NCI-H2107 (cell line): ENCODE results near the gene HNRNPH2.

ENCODE experiments used
- DNase-seq: peaks from one replicate; lab custom pipeline; 2025; lab: John Stamatoyannopoulos, UW

Gene HNRNPH2

GRCh38 chrX:101395789-101396188 lies 12.2 kb upstream of the HNRNPH2 start:
- DNase-seq: no peak

DNA sequence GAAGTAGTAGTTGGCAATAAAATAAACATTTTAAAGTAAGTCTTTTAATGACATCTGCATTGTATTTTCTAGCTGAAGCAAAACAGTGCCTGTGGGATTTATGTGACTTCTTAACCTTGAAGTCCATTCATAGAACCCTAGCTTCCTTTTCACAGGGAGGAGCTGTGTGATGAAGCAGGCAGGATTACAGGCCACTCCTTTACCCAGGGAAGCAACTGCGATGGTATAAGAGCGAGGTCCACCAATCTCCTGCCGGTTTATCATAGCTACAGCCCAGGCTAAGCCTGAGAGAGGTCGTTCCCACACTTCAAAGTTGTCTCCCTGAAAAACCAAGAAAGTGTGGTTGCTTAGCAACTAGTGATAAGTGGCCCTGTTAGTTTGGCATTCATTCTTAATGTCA lies 10.2 kb upstream of the HNRNPH2 start:
- DNase-seq: no peak

- DNase-seq: no peak
These were observed 9.3 kb upstream of the HNRNPH2 start for GRCh38 chrX:101398694-101399093.

DNA sequence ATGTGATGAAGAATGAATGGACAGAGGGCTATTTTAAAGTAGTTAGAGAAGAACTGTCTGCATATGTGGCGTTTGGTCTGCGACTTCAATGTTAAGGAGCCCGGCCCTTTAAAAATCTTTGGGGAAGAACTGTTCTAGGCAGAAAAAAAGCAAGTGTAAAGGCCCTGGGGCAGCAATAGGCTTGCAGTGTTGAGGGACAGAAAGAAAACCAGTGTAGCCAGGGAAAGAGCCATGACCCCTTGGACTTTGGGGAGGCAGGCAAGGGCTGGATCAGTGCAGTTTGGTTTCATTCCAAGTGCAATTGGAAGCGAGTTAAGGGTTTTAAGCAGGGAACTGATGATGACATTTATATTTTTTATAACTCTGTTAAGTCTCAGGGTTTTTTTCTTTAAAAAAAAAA lies 8.2 kb upstream of the HNRNPH2 start:
- no peak for DNase-seq

DNA sequence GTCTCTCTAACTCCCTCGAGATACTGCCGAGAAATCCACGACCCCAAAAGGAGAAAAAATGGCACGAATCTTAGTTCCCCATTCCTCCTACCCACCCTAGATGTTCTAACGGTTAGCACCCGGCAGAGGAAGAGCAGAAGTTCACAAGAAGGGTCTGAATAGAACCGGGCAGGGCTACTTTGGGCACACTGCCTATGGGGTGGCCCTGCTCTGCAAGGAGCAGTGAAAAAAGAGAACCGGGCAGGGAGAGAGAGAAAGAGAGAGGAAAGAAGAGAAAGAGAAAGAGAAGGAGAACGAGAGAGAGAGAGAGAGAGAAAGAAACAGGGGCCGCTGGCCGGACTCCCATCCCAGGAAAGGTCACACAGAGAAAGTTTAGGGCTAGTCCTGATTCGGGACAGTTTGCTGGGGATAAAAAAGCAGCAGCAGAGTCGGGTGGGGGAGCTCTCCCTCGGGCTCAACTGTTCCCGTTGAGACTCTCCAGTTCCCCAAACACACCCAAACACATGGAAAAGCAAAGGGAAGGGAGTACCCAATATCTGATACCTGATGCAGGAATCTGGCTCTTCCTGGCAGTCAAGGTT lies 765 bp upstream of the HNRNPH2 start:
- no peak for DNase-seq

DNA sequence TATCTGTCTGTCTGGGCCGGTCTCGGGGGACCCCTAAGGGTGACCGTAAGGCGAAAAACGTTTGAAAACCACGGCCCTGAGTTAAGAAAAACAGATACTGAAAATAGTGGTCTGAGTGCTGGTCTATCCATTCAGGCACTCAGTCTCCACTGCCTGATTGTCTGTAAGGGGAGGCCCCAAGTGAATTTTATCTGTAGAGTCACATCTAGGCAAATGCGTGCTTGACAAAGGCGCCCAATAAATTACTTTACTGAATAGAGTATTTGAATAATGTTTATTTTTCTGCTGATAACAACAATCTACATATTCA lies 465 bp downstream of the HNRNPH2 start:
- DNase-seq: no peak

DNA sequence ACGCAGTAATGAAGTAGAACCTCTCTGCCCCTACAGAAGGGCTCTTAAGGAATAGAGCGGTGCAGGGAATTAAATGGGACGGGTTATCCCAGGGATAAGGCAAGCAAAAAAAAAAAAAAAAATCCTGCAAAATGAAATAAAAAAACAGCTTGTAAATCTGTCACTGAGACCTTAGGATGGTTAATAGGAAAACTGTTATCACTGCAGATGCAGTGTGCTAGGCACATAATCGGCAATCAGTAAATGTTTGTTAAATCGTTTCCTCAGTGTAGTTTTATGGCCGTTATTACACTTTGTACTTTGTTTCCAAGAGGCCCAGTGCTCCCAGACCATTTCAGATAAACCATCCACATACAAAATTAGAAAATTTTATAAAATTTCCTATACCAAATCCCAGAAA lies 1.0 kb downstream of the HNRNPH2 start:
- DNase-seq: no peak

DNA sequence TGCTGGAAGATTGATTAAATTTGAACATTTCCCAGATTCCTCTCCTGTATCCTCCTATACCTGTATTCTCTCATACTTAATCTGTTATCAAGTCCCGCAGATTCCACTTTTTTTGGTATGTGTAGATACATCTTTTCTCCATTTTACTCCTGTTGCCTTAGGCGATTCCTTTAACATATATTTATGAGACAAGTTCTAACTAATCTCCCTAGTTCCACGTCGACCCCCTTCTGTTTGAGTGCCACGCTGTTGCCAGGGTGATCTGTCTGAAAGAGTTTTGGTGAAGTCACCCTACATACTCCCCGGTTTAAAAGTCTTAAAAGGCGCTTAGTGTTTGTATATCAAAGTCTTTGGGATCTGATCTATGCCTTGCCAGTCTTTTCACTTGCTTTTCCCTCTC lies 2.4 kb downstream of the HNRNPH2 start:
- DNase-seq: no peak

- DNase-seq: no peak
These were observed 4.0 kb downstream of the HNRNPH2 start for GRCh38 chrX:101411984-101412383.

GRCh38 chrX:101415180-101416145 lies 7.4 kb downstream of the HNRNPH2 start:
- peak; percentile 52 for DNase-seq

GRCh38 chrX:101416691-101417090 lies 8.7 kb downstream of the HNRNPH2 start:
- DNase-seq: no peak

GRCh38 chrX:101417190-101417589 lies 9.2 kb downstream of the HNRNPH2 start:
- no peak for DNase-seq

- DNase-seq: no peak
These were observed 10.2 kb downstream of the HNRNPH2 start for GRCh38 chrX:101417981-101418841.

GRCh38 chrX:101419489-101419888 lies 11.5 kb downstream of the HNRNPH2 start:
- DNase-seq: no peak

- no peak for DNase-seq
These were observed 19.9 kb downstream of the HNRNPH2 start for GRCh38 chrX:101427954-101428353.

GRCh38 chrX:101429934-101430333 lies 21.9 kb downstream of the HNRNPH2 start:
- DNase-seq: no peak

DNA sequence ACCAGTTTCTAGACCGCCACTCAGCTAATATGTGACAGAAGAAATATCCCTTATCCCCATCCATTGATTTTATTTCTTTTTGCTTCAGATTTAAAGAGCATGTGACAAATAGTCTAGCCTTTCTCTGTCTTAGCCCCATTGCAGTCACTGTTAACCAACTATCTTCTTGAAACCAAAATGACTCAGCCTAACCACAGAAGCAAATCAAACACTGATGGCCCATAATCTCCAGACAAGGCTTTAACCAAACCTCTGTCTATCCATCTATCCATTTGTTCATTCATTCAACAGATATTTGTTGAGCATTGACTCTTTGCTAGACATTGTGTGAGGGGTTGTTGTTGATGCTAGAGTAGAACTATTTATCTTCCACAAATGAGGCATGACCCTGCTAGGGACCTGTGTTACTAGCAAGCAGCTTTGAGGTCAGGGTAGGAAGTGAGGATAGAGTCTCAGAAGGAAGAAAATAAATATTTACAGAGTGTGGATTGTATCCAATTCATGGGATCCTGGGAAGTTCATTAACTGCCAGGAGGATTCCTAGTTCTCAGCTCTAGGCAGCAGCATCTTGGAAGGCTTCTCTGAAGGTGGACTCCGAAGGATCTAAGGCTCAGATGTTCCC lies 22.5 kb downstream of the HNRNPH2 start:
- no peak for DNase-seq

DNA sequence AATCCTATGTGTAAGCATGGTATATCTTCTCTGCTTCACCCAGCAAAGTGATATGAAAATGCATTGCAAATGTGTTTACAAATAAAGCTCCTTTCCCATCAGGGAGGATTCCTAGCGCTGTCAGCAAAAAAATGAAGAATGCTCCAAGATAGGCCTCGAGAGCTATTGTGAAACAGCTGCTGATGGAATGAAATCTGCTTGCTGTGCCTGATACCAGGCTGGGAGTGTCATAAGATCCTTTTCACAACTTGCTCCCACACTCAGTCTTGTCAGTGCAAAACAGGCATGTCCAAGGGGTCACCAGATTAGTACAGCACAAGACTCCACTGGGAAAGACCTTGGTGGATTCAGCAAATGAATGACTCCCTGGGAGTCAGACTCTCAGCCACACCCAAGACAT lies 34.1 kb downstream of the HNRNPH2 start:
- no peak for DNase-seq

DNA sequence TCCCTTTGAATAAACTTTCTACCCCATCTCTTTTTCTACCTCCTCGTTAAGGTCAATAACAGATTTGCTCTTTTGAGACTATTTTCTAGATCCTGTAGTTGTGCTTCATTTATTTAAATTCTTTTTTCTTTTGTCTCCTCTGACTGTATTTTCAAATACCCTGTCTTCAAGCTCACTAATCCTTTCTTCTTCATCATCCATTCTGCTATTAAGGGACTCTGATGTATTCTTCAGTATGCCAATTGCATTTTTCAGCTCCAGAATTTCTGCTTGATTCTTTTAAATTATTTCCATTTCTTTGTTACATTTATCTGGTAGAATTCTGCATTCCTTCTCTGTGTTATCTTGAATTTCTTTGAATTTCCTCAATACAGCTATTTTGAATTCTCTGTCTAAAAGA lies 41.3 kb downstream of the HNRNPH2 start:
- DNase-seq: no peak

GRCh38 chrX:101450085-101450484 lies 42.1 kb downstream of the HNRNPH2 start:
- no peak for DNase-seq

GRCh38 chrX:101450961-101451360 lies 42.9 kb downstream of the HNRNPH2 start:
- no peak for DNase-seq

DNA sequence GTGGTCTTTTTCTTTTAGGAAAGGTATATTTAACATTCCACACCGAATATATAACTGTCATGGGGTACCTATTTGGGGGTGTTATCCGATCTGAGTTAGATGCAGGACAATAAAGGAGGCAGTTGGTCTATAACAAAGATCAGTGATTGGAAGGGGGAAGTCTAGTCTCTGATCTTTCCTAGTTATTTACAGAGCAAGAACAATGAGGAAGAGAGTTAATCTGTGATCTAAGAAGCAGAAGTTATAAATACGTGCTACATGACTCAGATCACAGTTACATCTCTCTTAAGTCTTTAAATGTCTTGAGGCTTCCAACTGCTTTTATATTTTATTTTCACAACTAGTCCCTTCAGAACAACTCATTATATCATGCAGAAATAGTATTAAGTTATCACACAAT lies 44.0 kb downstream of the HNRNPH2 start:
- DNase-seq: no peak
